ENCODE measurements around the gene BLOC1S4.

DNA sequence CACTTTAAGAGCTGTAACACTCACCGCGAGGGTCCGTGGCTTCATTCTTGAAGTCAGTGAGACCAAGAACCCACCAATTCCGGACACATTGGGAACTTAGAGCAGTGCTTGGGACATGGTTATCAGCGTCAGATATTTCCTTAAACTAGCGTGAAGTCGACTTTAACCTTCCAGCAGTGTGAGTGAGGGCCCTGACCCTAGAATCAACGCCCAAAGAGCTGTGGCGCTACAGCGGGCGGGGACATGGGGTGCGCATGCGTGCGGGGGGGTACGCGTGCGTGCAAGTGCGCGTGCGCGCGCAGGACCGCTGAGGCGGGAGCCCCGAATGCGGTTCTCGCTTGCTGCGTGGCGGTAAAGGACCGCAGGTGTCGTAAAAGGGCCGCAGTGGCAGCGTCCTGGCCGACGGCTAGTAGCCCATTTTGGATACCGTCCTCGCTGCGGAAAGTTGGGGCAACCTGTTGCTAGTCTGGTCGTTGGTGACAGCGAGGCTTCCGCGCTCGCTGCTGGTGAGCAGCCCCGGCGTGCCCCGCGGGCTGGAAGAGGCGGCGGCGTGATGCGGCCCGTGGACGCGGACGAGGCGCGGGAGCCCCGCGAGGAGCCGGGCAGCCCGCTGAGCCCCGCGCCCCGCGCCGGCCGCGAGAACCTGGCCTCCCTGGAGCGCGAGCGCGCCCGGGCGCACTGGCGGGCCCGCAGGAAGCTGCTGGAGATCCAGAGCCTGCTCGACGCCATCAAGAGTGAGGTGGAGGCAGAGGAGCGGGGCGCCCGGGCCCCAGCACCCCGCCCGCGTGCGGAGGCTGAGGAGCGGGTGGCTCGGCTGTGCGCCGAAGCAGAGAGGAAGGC is 42.1 kb upstream of the BLOC1S4 start:
- peak in 1 of 2 donors; percentile 54 for TF ChIP-seq POLR2A (IDR thresholded peaks at IDR 0.05)
- TF ChIP-seq, protein P1, sequence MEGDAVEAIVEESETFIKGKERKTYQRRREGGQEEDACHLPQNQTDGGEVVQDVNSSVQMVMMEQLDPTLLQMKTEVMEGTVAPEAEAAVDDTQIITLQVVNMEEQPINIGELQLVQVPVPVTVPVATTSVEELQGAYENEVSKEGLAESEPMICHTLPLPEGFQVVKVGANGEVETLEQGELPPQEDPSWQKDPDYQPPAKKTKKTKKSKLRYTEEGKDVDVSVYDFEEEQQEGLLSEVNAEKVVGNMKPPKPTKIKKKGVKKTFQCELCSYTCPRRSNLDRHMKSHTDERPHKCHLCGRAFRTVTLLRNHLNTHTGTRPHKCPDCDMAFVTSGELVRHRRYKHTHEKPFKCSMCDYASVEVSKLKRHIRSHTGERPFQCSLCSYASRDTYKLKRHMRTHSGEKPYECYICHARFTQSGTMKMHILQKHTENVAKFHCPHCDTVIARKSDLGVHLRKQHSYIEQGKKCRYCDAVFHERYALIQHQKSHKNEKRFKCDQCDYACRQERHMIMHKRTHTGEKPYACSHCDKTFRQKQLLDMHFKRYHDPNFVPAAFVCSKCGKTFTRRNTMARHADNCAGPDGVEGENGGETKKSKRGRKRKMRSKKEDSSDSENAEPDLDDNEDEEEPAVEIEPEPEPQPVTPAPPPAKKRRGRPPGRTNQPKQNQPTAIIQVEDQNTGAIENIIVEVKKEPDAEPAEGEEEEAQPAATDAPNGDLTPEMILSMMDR (IDR thresholded peaks at IDR 0.05), result no peak
